ENCODE data around the gene CD58. TPM values are rescaled to one million over a fixed set of nuclear protein-coding genes. Genes with fewer than 3 reads are reported as not detected.

CD58 gene
- 21.3 to 23.7 TPM (median 22.8 TPM) in 5 replicates for total RNA-seq (2022; extraction: Qiagen RNA extraction)

DNA sequence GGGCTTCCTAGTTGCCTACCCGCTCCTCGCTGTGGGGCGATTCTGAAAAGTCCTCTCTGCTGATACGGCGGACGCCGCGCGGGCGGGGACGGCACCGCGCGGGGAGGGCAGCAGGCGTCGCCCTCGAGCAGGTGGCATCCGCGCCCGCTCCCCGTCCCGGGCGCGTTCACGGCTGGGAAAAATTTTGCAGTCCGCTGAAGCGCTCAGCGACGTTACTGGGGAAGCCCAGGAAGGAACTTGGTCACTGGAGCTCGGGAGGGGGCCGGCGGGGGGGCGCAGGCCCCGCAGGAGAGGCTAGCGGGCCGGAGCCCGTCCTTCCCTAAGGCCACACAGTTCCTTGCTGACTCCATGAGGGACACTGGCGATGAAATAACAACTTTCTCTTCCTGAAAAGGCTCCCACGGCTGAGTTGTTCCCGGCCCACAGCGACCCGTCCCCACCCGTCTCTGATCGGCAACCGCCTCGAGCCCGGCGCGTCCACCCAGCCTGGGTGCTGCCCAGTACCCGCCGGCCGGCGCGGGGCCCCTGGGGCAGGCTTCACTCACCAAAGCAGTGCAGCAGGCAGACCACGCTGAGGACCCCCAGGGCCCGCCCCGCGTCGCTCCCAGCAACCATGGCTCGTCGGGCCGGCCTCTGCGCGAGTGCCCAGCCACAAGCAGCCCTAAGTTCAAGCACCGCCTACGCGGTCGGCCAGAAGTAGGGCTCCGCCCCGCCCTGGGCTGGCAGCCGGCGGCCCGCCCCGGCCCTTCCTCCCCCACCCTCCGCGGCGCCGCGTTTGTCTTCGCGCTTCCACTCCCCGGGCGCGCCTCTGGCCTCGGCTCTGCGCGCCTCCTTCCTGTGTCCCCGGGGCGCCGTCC, at the start of gene CD58:
CD58 (minus strand) TSS at position 669 of the 857 bp plus-strand sequence; CDS start at position 615, 54 bp downstream.

Other genes with a start within 250 kb of the CD58 start
- 143 to 185 TPM (median 168 TPM) in 5 replicates for gene ATP1A1, start 197.8 kb downstream of the CD58 start, total RNA-seq (2022; extraction: Qiagen RNA extraction)
- 17.1 to 24.2 TPM (median 20.8 TPM) in 5 replicates for gene IGSF3, start 96.7 kb upstream of the CD58 start, total RNA-seq (2022; extraction: Qiagen RNA extraction)
- not detected in 5 replicates for gene CD2, start 183.4 kb upstream of the CD58 start, total RNA-seq (2022; extraction: Qiagen RNA extraction)